ENCODE data around the gene ADRA2C.

DNA sequence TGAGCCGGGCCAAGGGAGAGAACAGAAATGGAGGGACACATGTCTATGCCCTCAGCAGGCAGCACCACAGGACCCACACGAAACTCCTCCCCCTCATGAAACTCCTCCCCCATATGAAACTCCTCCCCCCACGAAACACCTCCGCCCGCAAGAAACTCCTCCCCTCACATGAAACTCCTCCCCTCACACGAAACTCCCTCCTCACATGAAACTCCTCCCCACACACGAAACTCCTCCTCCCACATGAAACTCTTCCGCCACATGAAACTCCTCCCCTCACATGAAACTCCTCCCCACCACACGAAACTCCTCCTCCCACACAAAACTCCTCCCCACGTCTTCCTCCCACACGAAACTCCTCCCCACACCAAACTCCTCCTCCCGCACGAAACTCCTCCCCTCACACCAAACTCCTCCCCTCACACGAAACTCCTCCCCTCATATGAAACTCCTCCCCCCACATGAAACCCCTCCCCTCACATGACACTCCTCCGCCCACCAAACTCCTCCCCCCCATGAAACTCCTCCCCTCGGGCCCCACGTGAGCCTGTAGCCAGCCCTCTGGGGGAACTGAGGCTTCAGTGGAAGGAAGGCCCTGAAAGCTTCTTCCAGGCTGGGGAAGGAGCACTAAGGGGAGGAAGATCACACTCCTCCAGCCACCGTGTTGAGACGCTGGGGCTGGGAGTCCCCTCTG, 15.2 kb downstream of the ADRA2C start:
- TF ChIP-seq EP300 (IDR thresholded peaks at IDR 0.05; ENCODE audit: borderline replicate concordance) = no peak
- TF ChIP-seq RAD21 (IDR thresholded peaks at IDR 0.05; ENCODE audit: low read depth) = no peak
- TF ChIP-seq EGR1 (IDR thresholded peaks at IDR 0.05) = no peak
- TF ChIP-seq, protein P1, sequence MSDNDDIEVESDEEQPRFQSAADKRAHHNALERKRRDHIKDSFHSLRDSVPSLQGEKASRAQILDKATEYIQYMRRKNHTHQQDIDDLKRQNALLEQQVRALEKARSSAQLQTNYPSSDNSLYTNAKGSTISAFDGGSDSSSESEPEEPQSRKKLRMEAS (IDR thresholded peaks at IDR 0.05) = no peak
- TF ChIP-seq, protein P2, sequence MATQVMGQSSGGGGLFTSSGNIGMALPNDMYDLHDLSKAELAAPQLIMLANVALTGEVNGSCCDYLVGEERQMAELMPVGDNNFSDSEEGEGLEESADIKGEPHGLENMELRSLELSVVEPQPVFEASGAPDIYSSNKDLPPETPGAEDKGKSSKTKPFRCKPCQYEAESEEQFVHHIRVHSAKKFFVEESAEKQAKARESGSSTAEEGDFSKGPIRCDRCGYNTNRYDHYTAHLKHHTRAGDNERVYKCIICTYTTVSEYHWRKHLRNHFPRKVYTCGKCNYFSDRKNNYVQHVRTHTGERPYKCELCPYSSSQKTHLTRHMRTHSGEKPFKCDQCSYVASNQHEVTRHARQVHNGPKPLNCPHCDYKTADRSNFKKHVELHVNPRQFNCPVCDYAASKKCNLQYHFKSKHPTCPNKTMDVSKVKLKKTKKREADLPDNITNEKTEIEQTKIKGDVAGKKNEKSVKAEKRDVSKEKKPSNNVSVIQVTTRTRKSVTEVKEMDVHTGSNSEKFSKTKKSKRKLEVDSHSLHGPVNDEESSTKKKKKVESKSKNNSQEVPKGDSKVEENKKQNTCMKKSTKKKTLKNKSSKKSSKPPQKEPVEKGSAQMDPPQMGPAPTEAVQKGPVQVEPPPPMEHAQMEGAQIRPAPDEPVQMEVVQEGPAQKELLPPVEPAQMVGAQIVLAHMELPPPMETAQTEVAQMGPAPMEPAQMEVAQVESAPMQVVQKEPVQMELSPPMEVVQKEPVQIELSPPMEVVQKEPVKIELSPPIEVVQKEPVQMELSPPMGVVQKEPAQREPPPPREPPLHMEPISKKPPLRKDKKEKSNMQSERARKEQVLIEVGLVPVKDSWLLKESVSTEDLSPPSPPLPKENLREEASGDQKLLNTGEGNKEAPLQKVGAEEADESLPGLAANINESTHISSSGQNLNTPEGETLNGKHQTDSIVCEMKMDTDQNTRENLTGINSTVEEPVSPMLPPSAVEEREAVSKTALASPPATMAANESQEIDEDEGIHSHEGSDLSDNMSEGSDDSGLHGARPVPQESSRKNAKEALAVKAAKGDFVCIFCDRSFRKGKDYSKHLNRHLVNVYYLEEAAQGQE (IDR thresholded peaks at IDR 0.05; ENCODE audit: low read depth) = no peak
- TF ChIP-seq TCF12 (IDR thresholded peaks at IDR 0.05; ENCODE audit: low read depth) = no peak
- no peak for TF ChIP-seq NFIC (IDR thresholded peaks at IDR 0.05)
- TF ChIP-seq CEBPB (IDR thresholded peaks at IDR 0.05) = no peak
- TF ChIP-seq, protein P3, sequence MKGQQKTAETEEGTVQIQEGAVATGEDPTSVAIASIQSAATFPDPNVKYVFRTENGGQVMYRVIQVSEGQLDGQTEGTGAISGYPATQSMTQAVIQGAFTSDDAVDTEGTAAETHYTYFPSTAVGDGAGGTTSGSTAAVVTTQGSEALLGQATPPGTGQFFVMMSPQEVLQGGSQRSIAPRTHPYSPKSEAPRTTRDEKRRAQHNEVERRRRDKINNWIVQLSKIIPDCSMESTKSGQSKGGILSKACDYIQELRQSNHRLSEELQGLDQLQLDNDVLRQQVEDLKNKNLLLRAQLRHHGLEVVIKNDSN (IDR thresholded peaks at IDR 0.05) = peak; percentile 84
